ENCODE measurements around the gene PCDHGB5.
"Not testable (repeated sequence)": the region's sequence is repeated elsewhere in the genome, so short reads cannot be mapped to it uniquely, and the experiment has no call there.

GRCh38 chr5:141414548-141415274 lies 17.0 kb downstream of the PCDHGB5 start:
- TF ChIP-seq EZH2phosphoT487, CTCF (IDR thresholded peaks at IDR 0.05): not testable (repeated sequence)

Data from neural progenitor cell (in vitro differentiated cells).